OCI-LY3 (cell line): ENCODE measurements around the gene ESPN.

Source experiments
- EZH2phosphoT487 ChIP-seq: fragments of 200-600 bp; shearing (Covaris generic); IDR thresholded peaks from 2 replicates; pipeline ENCODE4 v1.6.1; 2018; ENCODE audit warnings: antibody characterized with exemption, mixed run types, low read depth
- TF ChIP-seq, protein P1 (sequence below): fragments of 200-600, 300-600 bp; sonication (generic); IDR thresholded peaks from 2 replicates; pipeline ENCODE4 v1.5.1; 2014; ENCODE audit warnings: antibody characterized with exemption, low read length, low read depth

DNA sequence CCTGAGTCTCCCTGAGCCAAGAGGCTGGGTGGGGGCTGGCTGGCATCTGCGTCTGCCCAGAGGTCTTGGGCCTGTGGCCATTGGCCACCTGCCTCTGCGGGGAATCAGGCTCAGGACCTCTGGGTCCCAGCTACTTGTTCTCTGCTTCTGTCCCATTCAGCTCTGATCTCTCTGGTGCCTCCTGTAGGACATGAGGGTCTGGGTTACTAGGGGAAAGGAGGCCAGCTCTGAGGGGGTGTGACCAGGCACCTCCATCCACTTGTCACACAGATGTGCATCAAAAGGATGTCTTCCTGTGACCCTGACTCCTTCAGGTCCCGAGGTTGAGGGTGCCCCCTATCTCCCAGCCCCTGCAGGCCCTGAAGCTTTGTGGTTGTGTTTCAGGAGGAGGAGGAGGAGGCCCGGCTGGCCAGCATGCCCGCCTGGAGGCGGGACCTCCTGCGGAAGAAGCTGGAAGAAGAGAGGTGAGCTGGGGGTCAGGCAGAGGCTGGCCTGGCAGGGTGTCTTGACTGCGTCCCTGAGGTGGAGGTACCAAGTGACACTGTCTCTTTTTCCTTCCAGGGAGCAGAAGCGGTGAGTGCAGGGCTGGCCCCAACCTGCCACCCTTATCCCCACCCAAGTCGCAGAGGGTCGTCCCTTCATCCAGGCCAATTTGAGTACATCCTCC is 32.4 kb downstream of the ESPN start:
- TF ChIP-seq, protein P1, sequence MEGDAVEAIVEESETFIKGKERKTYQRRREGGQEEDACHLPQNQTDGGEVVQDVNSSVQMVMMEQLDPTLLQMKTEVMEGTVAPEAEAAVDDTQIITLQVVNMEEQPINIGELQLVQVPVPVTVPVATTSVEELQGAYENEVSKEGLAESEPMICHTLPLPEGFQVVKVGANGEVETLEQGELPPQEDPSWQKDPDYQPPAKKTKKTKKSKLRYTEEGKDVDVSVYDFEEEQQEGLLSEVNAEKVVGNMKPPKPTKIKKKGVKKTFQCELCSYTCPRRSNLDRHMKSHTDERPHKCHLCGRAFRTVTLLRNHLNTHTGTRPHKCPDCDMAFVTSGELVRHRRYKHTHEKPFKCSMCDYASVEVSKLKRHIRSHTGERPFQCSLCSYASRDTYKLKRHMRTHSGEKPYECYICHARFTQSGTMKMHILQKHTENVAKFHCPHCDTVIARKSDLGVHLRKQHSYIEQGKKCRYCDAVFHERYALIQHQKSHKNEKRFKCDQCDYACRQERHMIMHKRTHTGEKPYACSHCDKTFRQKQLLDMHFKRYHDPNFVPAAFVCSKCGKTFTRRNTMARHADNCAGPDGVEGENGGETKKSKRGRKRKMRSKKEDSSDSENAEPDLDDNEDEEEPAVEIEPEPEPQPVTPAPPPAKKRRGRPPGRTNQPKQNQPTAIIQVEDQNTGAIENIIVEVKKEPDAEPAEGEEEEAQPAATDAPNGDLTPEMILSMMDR = no peak
- no peak for TF ChIP-seq EZH2phosphoT487
